HEK293 (cell line): ENCODE measurements around the gene PRSS16.

Source experiments
- GFI1B ChIP-seq: fragments of 450-650 bp; formaldehyde crosslinking; IDR thresholded peaks from 2 replicates; pipeline ENCODE4 v1.5.1; 2016; ENCODE audit warnings: missing biosample characterization, missing genetic modification characterization
- KLF8 ChIP-seq: fragments of 450-650 bp; formaldehyde crosslinking; IDR thresholded peaks from 2 replicates; pipeline ENCODE4 v1.5.1; 2016; ENCODE audit warnings: missing biosample characterization, missing genetic modification characterization
- SCRT2 ChIP-seq: fragments of 450-650 bp; formaldehyde crosslinking; IDR thresholded peaks from 2 replicates; pipeline ENCODE4 v1.5.1; 2016; ENCODE audit warnings: missing biosample characterization, missing genetic modification characterization
- ZBTB7A ChIP-seq: fragments of 450-650 bp; formaldehyde crosslinking; IDR thresholded peaks from 2 replicates; pipeline ENCODE4 v1.5.1; 2016; ENCODE audit warnings: low read depth, missing biosample characterization, missing genetic modification characterization
- ZEB2 ChIP-seq: fragments of 450-650 bp; formaldehyde crosslinking; IDR thresholded peaks from 2 replicates; pipeline ENCODE4 v1.5.1; 2016; ENCODE audit warnings: missing biosample characterization, missing genetic modification characterization
- ZFP37 ChIP-seq: fragments of 450-650 bp; formaldehyde crosslinking; IDR thresholded peaks from 2 replicates; pipeline ENCODE4 v1.5.1; 2016; ENCODE audit warnings: missing biosample characterization, missing genetic modification characterization
- ZNF221 ChIP-seq: fragments of 450-650 bp; formaldehyde crosslinking; IDR thresholded peaks from 2 replicates; pipeline ENCODE4 v1.5.1; 2017; ENCODE audit warnings: missing biosample characterization, missing genetic modification characterization, borderline replicate concordance
- ZNF366 ChIP-seq: fragments of 450-650 bp; formaldehyde crosslinking; conservative IDR thresholded peaks from 2 replicates; pipeline ENCODE4 v1.5.1; 2016; ENCODE audit warnings: missing biosample characterization, missing genetic modification characterization
- ZNF391 ChIP-seq: fragments of 450-650 bp; formaldehyde crosslinking; IDR thresholded peaks from 2 replicates; pipeline ENCODE4 v1.5.1; 2016; ENCODE audit warnings: low read depth, missing biosample characterization, missing genetic modification characterization, borderline replicate concordance
- ZNF501 ChIP-seq: fragments of 450-650 bp; formaldehyde crosslinking; IDR thresholded peaks from 2 replicates; pipeline ENCODE4 v1.5.1; 2016; ENCODE audit warnings: missing biosample characterization, missing genetic modification characterization
- ZNF596 ChIP-seq: fragments of 450-650 bp; IDR thresholded peaks from 2 replicates; pipeline ENCODE4 v1.5.0; 2018; ENCODE audit warnings: missing biosample characterization, mild to moderate bottlenecking, missing genetic modification characterization, moderate library complexity
- ZNF623 ChIP-seq: fragments of 450-650 bp; formaldehyde crosslinking; IDR thresholded peaks from 2 replicates; pipeline ENCODE4 v1.5.1; 2016; ENCODE audit warnings: missing biosample characterization, missing genetic modification characterization
- TF ChIP-seq, protein P1 (sequence below): fragments of 450-650 bp; IDR thresholded peaks from 2 replicates; pipeline ENCODE4 v1.5.1; 2018; ENCODE audit warnings: missing biosample characterization, missing genetic modification characterization
- TF ChIP-seq, protein P2 (sequence below): fragments of 450-650 bp; formaldehyde crosslinking; IDR thresholded peaks from 2 replicates; pipeline ENCODE4 v1.5.1; 2016; ENCODE audit warnings: missing biosample characterization, missing genetic modification characterization
- TF ChIP-seq, protein P3 (sequence below): fragments of 450-650 bp; formaldehyde crosslinking; IDR thresholded peaks from 2 replicates; pipeline ENCODE4 v1.5.1; 2016; ENCODE audit warnings: missing biosample characterization, missing genetic modification characterization
- TF ChIP-seq, protein P4 (sequence below): fragments of 450-650 bp; IDR thresholded peaks from 2 replicates; pipeline ENCODE4 v1.5.1; 2018; ENCODE audit warnings: missing biosample characterization, mild to moderate bottlenecking, missing genetic modification characterization

Gene PRSS16

DNA sequence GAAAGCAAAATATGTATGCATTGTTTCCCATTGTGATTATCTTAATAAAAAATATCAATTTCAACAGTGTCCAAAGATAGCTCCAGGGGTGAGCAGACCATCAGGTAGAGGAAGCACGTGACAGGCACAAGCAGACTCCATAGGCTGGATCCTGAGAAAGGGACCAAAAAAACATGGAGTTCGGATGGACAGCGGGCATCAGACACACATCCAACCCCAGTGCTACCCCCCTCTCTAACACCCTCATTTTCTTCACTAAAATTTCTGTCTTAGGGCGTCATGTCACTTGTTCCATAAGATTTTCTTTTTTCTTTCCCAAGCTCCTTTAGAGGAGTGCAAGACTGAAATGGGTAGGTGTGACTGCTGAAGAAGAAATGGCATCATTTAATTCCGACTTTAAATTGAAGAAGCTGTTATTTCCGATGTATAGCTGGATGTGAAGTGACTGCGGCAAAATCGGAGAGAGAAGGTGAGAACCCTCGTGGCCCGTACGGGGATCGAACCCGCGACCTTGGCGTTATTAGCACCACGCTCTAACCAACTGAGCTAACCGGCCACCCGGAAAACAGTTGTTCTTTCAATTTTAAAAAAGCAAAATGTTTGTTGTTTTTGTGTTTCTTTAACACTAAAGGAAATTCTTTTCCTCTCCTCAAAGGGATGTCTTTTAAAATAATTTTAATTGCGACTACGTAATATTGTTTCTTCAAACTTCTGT is 10.3 kb upstream of the PRSS16 start (continued):
- TF ChIP-seq ZFP37 (tag by site-specific recombination) (peak; percentile 79; the same call in 1 of the 2 replicates), ZEB2 (tag by site-specific recombination) (peak; percentile 46; the same call in 1 of the 2 replicates), ZNF391 (tag by site-specific recombination) (peak; percentile 67; the same call in 1 of the 2 replicates), GFI1B (peak; percentile 25; the same call in 1 of the 2 replicates), ZNF596 (tag by site-specific recombination) (0 out of 2 replicates have a peak, but pooled peaks have one; percentile 35), KLF8 (tag by site-specific recombination) (peak; percentile 53), ZNF501 (tag by site-specific recombination) (peak; percentile 75; the same call in 1 of the 2 replicates), ZNF366 (peak; percentile 82), ZBTB7A (tag by site-specific recombination) (0 out of 2 replicates have a peak, but pooled peaks have one; percentile 23), ZNF623 (tag by site-specific recombination) (peak; percentile 16; the same call in 1 of the 2 replicates), SCRT2 (tag by site-specific recombination) (0 out of 2 replicates have a peak, but pooled peaks have one; percentile 5), ZNF221 (tag by site-specific recombination) (peak; percentile 48; the same call in 1 of the 2 replicates)
- TF ChIP-seq, protein P1, sequence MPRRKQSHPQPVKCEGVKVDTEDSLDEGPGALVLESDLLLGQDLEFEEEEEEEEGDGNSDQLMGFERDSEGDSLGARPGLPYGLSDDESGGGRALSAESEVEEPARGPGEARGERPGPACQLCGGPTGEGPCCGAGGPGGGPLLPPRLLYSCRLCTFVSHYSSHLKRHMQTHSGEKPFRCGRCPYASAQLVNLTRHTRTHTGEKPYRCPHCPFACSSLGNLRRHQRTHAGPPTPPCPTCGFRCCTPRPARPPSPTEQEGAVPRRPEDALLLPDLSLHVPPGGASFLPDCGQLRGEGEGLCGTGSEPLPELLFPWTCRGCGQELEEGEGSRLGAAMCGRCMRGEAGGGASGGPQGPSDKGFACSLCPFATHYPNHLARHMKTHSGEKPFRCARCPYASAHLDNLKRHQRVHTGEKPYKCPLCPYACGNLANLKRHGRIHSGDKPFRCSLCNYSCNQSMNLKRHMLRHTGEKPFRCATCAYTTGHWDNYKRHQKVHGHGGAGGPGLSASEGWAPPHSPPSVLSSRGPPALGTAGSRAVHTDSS (tag by site-specific recombination), result 0 out of 2 replicates have a peak, but pooled peaks have one; percentile 7
- TF ChIP-seq, protein P2, sequence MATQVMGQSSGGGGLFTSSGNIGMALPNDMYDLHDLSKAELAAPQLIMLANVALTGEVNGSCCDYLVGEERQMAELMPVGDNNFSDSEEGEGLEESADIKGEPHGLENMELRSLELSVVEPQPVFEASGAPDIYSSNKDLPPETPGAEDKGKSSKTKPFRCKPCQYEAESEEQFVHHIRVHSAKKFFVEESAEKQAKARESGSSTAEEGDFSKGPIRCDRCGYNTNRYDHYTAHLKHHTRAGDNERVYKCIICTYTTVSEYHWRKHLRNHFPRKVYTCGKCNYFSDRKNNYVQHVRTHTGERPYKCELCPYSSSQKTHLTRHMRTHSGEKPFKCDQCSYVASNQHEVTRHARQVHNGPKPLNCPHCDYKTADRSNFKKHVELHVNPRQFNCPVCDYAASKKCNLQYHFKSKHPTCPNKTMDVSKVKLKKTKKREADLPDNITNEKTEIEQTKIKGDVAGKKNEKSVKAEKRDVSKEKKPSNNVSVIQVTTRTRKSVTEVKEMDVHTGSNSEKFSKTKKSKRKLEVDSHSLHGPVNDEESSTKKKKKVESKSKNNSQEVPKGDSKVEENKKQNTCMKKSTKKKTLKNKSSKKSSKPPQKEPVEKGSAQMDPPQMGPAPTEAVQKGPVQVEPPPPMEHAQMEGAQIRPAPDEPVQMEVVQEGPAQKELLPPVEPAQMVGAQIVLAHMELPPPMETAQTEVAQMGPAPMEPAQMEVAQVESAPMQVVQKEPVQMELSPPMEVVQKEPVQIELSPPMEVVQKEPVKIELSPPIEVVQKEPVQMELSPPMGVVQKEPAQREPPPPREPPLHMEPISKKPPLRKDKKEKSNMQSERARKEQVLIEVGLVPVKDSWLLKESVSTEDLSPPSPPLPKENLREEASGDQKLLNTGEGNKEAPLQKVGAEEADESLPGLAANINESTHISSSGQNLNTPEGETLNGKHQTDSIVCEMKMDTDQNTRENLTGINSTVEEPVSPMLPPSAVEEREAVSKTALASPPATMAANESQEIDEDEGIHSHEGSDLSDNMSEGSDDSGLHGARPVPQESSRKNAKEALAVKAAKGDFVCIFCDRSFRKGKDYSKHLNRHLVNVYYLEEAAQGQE (tag by site-specific recombination), result no peak
- TF ChIP-seq, protein P3, sequence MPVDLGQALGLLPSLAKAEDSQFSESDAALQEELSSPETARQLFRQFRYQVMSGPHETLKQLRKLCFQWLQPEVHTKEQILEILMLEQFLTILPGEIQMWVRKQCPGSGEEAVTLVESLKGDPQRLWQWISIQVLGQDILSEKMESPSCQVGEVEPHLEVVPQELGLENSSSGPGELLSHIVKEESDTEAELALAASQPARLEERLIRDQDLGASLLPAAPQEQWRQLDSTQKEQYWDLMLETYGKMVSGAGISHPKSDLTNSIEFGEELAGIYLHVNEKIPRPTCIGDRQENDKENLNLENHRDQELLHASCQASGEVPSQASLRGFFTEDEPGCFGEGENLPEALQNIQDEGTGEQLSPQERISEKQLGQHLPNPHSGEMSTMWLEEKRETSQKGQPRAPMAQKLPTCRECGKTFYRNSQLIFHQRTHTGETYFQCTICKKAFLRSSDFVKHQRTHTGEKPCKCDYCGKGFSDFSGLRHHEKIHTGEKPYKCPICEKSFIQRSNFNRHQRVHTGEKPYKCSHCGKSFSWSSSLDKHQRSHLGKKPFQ (tag by site-specific recombination), result peak; percentile 84
- TF ChIP-seq, protein P4, sequence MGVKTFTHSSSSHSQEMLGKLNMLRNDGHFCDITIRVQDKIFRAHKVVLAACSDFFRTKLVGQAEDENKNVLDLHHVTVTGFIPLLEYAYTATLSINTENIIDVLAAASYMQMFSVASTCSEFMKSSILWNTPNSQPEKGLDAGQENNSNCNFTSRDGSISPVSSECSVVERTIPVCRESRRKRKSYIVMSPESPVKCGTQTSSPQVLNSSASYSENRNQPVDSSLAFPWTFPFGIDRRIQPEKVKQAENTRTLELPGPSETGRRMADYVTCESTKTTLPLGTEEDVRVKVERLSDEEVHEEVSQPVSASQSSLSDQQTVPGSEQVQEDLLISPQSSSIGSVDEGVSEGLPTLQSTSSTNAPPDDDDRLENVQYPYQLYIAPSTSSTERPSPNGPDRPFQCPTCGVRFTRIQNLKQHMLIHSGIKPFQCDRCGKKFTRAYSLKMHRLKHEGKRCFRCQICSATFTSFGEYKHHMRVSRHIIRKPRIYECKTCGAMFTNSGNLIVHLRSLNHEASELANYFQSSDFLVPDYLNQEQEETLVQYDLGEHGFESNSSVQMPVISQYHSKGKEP, result peak; percentile 44; the same call in 1 of the 2 replicates
